ENCODE results near the gene SEC23IP.

DNA sequence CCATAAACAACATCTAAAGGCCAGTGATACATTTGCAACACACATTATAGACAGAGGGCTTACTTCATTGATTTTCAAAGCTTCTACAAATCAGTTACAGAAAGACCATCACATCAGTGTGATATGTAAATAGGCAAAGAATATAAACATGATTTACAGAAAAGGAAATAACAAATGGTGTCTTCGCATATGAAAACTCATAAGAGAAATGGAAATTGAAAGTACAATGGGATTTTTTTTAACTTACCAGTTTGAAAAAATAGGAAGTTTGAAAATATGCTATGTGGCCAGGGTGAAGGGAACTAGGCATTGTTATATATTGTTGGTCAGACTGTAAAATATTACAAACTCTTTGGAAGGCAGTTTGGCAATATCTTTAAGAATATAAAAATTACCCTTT is 27.3 kb downstream of the SEC23IP start:
- TF ChIP-seq, protein P1, sequence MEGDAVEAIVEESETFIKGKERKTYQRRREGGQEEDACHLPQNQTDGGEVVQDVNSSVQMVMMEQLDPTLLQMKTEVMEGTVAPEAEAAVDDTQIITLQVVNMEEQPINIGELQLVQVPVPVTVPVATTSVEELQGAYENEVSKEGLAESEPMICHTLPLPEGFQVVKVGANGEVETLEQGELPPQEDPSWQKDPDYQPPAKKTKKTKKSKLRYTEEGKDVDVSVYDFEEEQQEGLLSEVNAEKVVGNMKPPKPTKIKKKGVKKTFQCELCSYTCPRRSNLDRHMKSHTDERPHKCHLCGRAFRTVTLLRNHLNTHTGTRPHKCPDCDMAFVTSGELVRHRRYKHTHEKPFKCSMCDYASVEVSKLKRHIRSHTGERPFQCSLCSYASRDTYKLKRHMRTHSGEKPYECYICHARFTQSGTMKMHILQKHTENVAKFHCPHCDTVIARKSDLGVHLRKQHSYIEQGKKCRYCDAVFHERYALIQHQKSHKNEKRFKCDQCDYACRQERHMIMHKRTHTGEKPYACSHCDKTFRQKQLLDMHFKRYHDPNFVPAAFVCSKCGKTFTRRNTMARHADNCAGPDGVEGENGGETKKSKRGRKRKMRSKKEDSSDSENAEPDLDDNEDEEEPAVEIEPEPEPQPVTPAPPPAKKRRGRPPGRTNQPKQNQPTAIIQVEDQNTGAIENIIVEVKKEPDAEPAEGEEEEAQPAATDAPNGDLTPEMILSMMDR (conservative IDR thresholded peaks at IDR 0.05 in 1 of 2, IDR thresholded peaks at IDR 0.05 in 1 of 2; ENCODE audit: extremely low read depth in 1 of 2, insufficient read depth in 1 of 2, low read depth in 1 of 2, low read length in 2 of 2): no peak
- no peak for TF ChIP-seq EZH2 (IDR thresholded peaks at IDR 0.05; ENCODE audit: borderline replicate concordance, low read length)

All from mammary epithelial cell (primary cell).